Gastroesophageal sphincter (tissue), 3 donors: ENCODE data around the gene FRMD3.

ENCODE experiments used
- CTCF ChIP-seq, 4 experiments: fragments of 200-600 bp in 2 of 4; fragments of 450-650 bp in 2 of 4; sonication (generic) in 1 of 4; IDR thresholded peaks; one replicate each; pipeline ENCODE4 v1.5.1; 2017 to 2019; ENCODE audit warnings: antibody characterized with exemption in 4 of 4, mild to moderate bottlenecking in 2 of 4, moderate library complexity in 2 of 4
- EP300 ChIP-seq: sonication (generic); formaldehyde crosslinking; IDR thresholded peaks from one replicate; pipeline ENCODE4 v1.6.1; 2017; ENCODE audit warnings: antibody characterized with exemption, mild to moderate bottlenecking
- POLR2A ChIP-seq, 2 donors: fragments of 450-650 bp; IDR thresholded peaks; one replicate each; pipeline ENCODE4 v1.6.1; 2017; ENCODE audit warnings: antibody characterized with exemption in 2 of 2, mild to moderate bottlenecking in 2 of 2, moderate library complexity in 1 of 2

DNA sequence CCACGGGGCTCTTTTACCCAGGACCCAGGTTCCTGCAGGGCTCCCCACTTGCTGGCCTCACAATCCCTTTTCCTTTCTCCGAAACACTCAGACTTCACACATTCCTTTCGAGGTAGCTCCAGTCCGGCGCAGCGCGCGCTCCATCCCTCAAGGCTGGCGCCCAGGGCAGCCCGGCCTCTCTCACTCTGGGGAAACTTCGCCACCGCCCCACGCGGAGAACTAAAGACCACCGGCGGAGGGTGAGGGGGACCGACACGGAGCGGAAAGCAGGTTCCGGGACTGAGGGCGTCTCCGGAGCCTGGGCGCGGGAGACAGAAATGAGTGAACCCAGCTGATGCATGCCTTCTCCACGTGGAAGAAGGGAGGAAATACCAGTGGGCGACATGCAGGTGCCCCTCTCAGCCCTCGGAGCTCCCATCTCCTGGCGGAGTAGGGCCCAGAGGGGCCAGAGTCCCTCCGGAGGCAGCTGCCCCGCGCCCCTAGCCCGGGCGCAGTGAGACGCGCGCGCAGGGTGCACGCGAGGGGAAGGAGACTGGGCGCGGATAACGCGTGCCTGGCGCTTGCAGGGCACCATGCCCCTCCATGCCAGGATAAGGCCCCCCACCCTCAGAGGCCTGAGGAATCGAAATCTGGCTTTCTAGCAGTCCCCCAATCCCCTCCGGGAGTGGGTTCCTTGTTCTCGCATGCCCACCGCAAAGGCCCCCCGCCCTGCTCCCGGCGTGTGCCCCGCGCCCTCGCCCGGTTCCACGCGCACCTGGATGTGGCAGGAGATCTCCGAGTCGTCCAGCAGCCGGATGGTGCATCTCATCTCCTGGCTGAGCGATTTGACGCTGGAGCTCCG, 650 bp downstream of the FRMD3 start:
- TF ChIP-seq CTCF (IDR thresholded peaks at IDR 0.05), result no peak
- TF ChIP-seq EP300, result no peak
- TF ChIP-seq POLR2A (IDR thresholded peaks at IDR 0.05), result no peak
